Posterior cingulate gyrus (tissue), 11 donors: ENCODE results near the gene VWCE.

Source experiments
- DNase-seq, 10 donors: peaks; one replicate each; pipeline versions ENCODE4 v3.0.0 to v3.0.0-alpha.2; 2020 to 2021; ENCODE audit warnings: mixed read lengths in 3 of 10
- intact Hi-C: fragments of 100-400 bp; cut with DNase I; formaldehyde crosslinking; loops from one replicate; pipeline ENCODE4 v1.15.1; 2023

The VWCE gene

GRCh38 chr11:61331651-61332050, 36.5 kb upstream of the VWCE start:
- DNase-seq = no peak
- intact Hi-C loops = loop anchor here (10.0 kb wide), 1 partner anchor 103 kb away; the partner anchor contains the start of gene SDHAF2

- intact Hi-C loops = loop anchor here (10.0 kb wide), 1 partner anchor 105 kb away; the partner anchor contains the start of gene SDHAF2
- DNase-seq = no peak
Measured at GRCh38 chr11:61329871-61330270, 34.8 kb upstream of the VWCE start.

- intact Hi-C loops = no loop called here
- no peak for DNase-seq
Measured at GRCh38 chr11:61328351-61328750, 33.2 kb upstream of the VWCE start.

- intact Hi-C loops = no loop called here
- no peak for DNase-seq
Measured at GRCh38 chr11:61327669-61328071, 32.6 kb upstream of the VWCE start.

GRCh38 chr11:61325649-61326414, 30.7 kb upstream of the VWCE start:
- intact Hi-C loops = no loop called here
- DNase-seq = no peak

GRCh38 chr11:61315260-61315659, 20.1 kb upstream of the VWCE start:
- intact Hi-C loops = no loop called here
- no peak for DNase-seq

- no peak for DNase-seq
Measured at GRCh38 chr11:61310749-61311148, 15.6 kb upstream of the VWCE start.

GRCh38 chr11:61309739-61310138, 14.6 kb upstream of the VWCE start:
- DNase-seq = no peak
- intact Hi-C loops = no loop called here

More at GRCh38 chr11:61310749-61311148, 15.6 kb upstream of the VWCE start:
- intact Hi-C loops = no loop called here

- intact Hi-C loops = no loop called here
- no peak for DNase-seq
Measured at GRCh38 chr11:61309141-61309540, 14.0 kb upstream of the VWCE start.

- no peak for DNase-seq
- intact Hi-C loops = no loop called here
Measured at GRCh38 chr11:61307354-61307753, 12.2 kb upstream of the VWCE start.

GRCh38 chr11:61306221-61306620, 11.1 kb upstream of the VWCE start:
- intact Hi-C loops = no loop called here
- no peak for DNase-seq

GRCh38 chr11:61305417-61305816, 10.3 kb upstream of the VWCE start:
- DNase-seq = no peak

GRCh38 chr11:61303725-61304124, 8.6 kb upstream of the VWCE start:
- no peak for DNase-seq
- intact Hi-C loops = no loop called here

More at GRCh38 chr11:61305417-61305816, 10.3 kb upstream of the VWCE start:
- intact Hi-C loops = no loop called here

GRCh38 chr11:61302550-61302949, 7.4 kb upstream of the VWCE start:
- intact Hi-C loops = no loop called here
- no peak for DNase-seq

GRCh38 chr11:61298663-61299244, 3.6 kb upstream of the VWCE start:
- intact Hi-C loops = no loop called here
- no peak for DNase-seq

- DNase-seq = no peak
- intact Hi-C loops = no loop called here
Measured at GRCh38 chr11:61297746-61298145, 2.6 kb upstream of the VWCE start.

GRCh38 chr11:61297341-61297740, 2.2 kb upstream of the VWCE start:
- intact Hi-C loops = no loop called here
- no peak for DNase-seq

GRCh38 chr11:61295596-61295926, 445 bp upstream of the VWCE start:
- no peak for DNase-seq
- intact Hi-C loops = no loop called here

GRCh38 chr11:61293867-61294716, 1.0 kb downstream of the VWCE start:
- peak in 8 of 10 donors; percentile 26 to 90 (median 43) for DNase-seq
- intact Hi-C loops = no loop called here

GRCh38 chr11:61292356-61292755, 2.8 kb downstream of the VWCE start:
- DNase-seq = peak in 1 of 10 donors; percentile 7
- intact Hi-C loops = no loop called here
